GM23248 (cell line): ENCODE results near the gene POLR3C. TPM values are rescaled to one million over a fixed set of nuclear protein-coding genes. Genes with fewer than 3 reads are reported as not detected.
A peak's percentile ranks its signal among the peaks of the same experiment; 100 is the strongest.

Experiments
- DNase-seq: peaks from one replicate; pipeline ENCODE4 v3.0.0-alpha.2; 2015
- H2AFZ ChIP-seq: fragments of 200-600 bp; sonication (generic); 2 replicates; pipeline ENCODE4 v1.6.1; 2016; ENCODE audit warnings: antibody characterized with exemption
- H3F3A ChIP-seq: fragments of 200-600 bp; sonication (generic); 2 replicates; pipeline ENCODE4 v1.6.1; 2016; ENCODE audit warnings: mild to moderate bottlenecking, antibody characterized with exemption, mixed run types; ENCODE audit not compliant: insufficient read depth
- H3K27ac ChIP-seq: fragments of 200-600 bp; sonication (generic); 2 replicates; pipeline ENCODE4 v1.5.1; 2016; ENCODE audit warnings: mild to moderate bottlenecking
- H3K27me3 ChIP-seq: fragments of 200-600 bp; sonication (generic); replicated peaks from 2 replicates; pipeline ENCODE4 v1.6.1; 2016; ENCODE audit warnings: mild to moderate bottlenecking; ENCODE audit not compliant: insufficient read depth
- H3K36me3 ChIP-seq: fragments of 200-600 bp; sonication (generic); 2 replicates; pipeline ENCODE4 v1.6.1; 2016; ENCODE audit warnings: low read depth, mild to moderate bottlenecking
- H3K4me1 ChIP-seq: fragments of 200-600 bp; sonication (generic); 2 replicates; pipeline ENCODE4 v1.6.1; 2016; ENCODE audit warnings: mild to moderate bottlenecking; ENCODE audit not compliant: insufficient read depth
- H3K4me2 ChIP-seq: fragments of 200-600 bp; sonication (generic); one replicate; pipeline ENCODE4 v1.6.1; 2016; ENCODE audit warnings: mild to moderate bottlenecking; ENCODE audit not compliant: unreplicated experiment
- H3K4me3 ChIP-seq: fragments of 200-600 bp; sonication (generic); 2 replicates; pipeline ENCODE4 v1.5.1; 2016; ENCODE audit warnings: mild to moderate bottlenecking
- H3K79me2 ChIP-seq: fragments of 200-600 bp; sonication (generic); 2 replicates; pipeline ENCODE4 v1.6.1; 2016; ENCODE audit warnings: mild to moderate bottlenecking; ENCODE audit not compliant: insufficient read depth
- H3K9ac ChIP-seq: fragments of 200-600 bp; sonication (generic); 2 replicates; pipeline ENCODE4 v1.6.1; 2016; ENCODE audit warnings: mild to moderate bottlenecking
- H3K9me2 ChIP-seq: fragments of 200-600 bp; sonication (generic); 2 replicates; pipeline ENCODE4 v1.6.1; 2016; ENCODE audit warnings: mixed run types, mild to moderate bottlenecking, moderate library complexity; ENCODE audit not compliant: insufficient read depth
- H3K9me3 ChIP-seq: fragments of 200-600 bp; sonication (generic); one replicate; pipeline ENCODE4 v1.6.1; 2017; ENCODE audit warnings: low read depth
- H4K20me1 ChIP-seq: fragments of 200-600 bp; sonication (generic); 2 replicates; pipeline ENCODE4 v1.6.0; 2016; ENCODE audit not compliant: insufficient read depth
- EZH2 ChIP-seq: fragments of 200-600 bp; sonication (generic); IDR thresholded peaks from 2 replicates; pipeline ENCODE4 v1.6.1; 2018; ENCODE audit warnings: antibody characterized with exemption, mild to moderate bottlenecking; ENCODE audit not compliant: insufficient read depth, poor library complexity, severe bottlenecking
- EZH2phosphoT487 ChIP-seq: fragments of 200-600 bp; sonication (generic); IDR thresholded peaks from 2 replicates; pipeline ENCODE4 v1.6.1; 2018; ENCODE audit warnings: antibody characterized with exemption, moderate library complexity, mild to moderate bottlenecking, low read depth; ENCODE audit not compliant: insufficient read depth
- WGBS, 2 experiments: methylation state at CpG; one replicate each; pipeline ENCODE4 v1.1.6; 2015 to 2017; ENCODE audit warnings: low lambda C conversion rate in 2 of 2, low coverage in 1 of 2; ENCODE audit errors: missing lambda C conversion rate in 2 of 2; 5-methylcytosine and 5-hydroxymethylcytosine counted together
- in situ Hi-C: fragments of 300-500 bp; cut with MboI; formaldehyde crosslinking; loops from 2 replicates; pipeline ENCODE4 v1.15.0; 2020
- polyA plus RNA-seq: library from polyadenylated mRNA; unstranded; fragments of >200 nt; fragmentation: Nextera tagmentation; extraction: Ambion mirVana; gene quantifications from 2 replicates; pipeline ENCODE4 v1.2.1, GENCODE V29; 2016
- total RNA-seq: library from RNA; depleted of rRNA; stranded (reverse); fragments of >200 nt; shearing (Covaris generic); gene quantifications from 2 replicates; pipeline ENCODE4 v1.2.3, GENCODE V29; 2014

The POLR3C gene
- total and polyA plus RNA-seq, 2 experiments from 2014 or later, result 39.0 to 42.2 TPM

GRCh38 chr1:145857170-145857569 is 33.2 kb downstream of the POLR3C start:
- H3K79me2 ChIP-seq, result peaks cover 26% of the 10 kb centered on the region
- peaks cover 11% of the 10 kb centered on the region; the same call in 1 of the 2 replicates for H3K4me1 ChIP-seq
- H3K4me3 ChIP-seq, result peak overlapping the region; percentile 96; the same call in 1 of the 2 replicates
- no peak for DNase-seq
- in situ Hi-C loops, result loop anchor here (10.0 kb wide), 1 partner anchor 102 kb away; no protein-coding TSS in a partner anchor
- TF ChIP-seq EZH2, result no peak
- no peak for TF ChIP-seq EZH2phosphoT487
- no peaks in the 10 kb centered on the region for H3K9me2 ChIP-seq
- no peak overlapping the region for H3K9ac ChIP-seq
- H4K20me1 ChIP-seq, result no peaks in the 10 kb centered on the region
- no peaks in the 10 kb centered on the region; the same call in 1 of the 2 replicates for H3F3A ChIP-seq
- H3K27me3 ChIP-seq, result no peaks in the 10 kb centered on the region
- H3K9me3 ChIP-seq, result no peaks in the 10 kb centered on the region
- H3K4me2 ChIP-seq, result peak overlapping the region; percentile 85
- no peak overlapping the region for H3K27ac ChIP-seq
- H3K36me3 ChIP-seq, result peaks cover 30% of the 10 kb centered on the region
- 70 to 71% methylated on average over 4 of the region's 4 CpGs for WGBS, 2 experiments
- H2AFZ ChIP-seq, result no peak overlapping the region

GRCh38 chr1:145858238-145858900 is 34.4 kb downstream of the POLR3C start:
- peak overlapping the region; percentile 77 for H3K27ac ChIP-seq
- H3K27me3 ChIP-seq, result no peaks in the 10 kb centered on the region
- peaks cover 20% of the 10 kb centered on the region for H3K36me3 ChIP-seq
- peak overlapping the region; percentile 86 for H3K9ac ChIP-seq
- H3K79me2 ChIP-seq, result peaks cover 26% of the 10 kb centered on the region
- H3K9me3 ChIP-seq, result no peaks in the 10 kb centered on the region
- H3F3A ChIP-seq, result no peaks in the 10 kb centered on the region
- H2AFZ ChIP-seq, result peak overlapping the region; percentile 89
- WGBS, 2 experiments, result 3% methylated on average over 13 to 35 of the region's 35 CpGs
- peak; percentile 81 for DNase-seq
- peak overlapping the region; percentile 85 for H3K4me2 ChIP-seq
- in situ Hi-C loops, result loop anchor here (10.0 kb wide), 1 partner anchor 104 kb away; no protein-coding TSS in a partner anchor
- TF ChIP-seq EZH2phosphoT487 (no peak), EZH2 (no peak)
- no peaks in the 10 kb centered on the region for H3K9me2 ChIP-seq
- no peaks in the 10 kb centered on the region for H4K20me1 ChIP-seq
- peak overlapping the region; percentile 96 for H3K4me3 ChIP-seq
- peaks cover 11% of the 10 kb centered on the region; the same call in 1 of the 2 replicates for H3K4me1 ChIP-seq

DNA sequence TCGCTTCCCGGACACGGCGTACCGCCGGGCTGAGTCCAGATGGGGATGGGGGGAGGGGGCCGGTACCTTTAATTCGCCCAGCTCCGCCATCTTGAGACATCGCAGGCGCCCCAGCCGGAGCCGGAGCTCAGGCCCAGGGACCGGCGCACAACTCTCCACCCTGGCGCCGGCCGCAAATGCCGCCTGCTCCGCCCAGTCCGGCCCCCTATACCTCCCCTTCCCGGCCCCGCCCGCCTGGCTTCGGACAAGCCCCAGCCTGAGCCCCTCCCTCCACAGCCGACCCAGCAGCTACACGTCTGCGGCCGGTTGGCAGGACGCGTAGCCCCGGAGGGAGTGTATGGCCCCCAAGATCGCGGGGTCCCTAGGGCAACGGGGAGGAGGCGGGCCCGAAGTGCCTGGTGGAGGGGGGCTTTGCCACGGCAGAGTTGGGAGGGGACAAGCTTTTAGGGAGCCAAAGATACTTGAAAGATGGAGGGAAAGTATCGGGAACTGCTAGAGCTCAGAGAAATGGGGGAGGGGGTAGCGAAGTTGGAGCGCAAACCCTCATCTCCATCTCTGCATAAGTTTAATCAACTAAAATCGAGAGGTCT is 35.0 kb downstream of the POLR3C start, which contains the start of gene PIAS3:
PIAS3 (minus strand) TSS at position 181 of the 590 bp plus-strand sequence; CDS start at position 90, 91 bp downstream.
- peak within 1 kb of the TSS; percentile 89 for H2AFZ ChIP-seq
- peak; percentile 99 for DNase-seq
- H4K20me1 ChIP-seq, result no peaks in the 10 kb centered on the region
- H3F3A ChIP-seq, result no peaks in the 10 kb centered on the region
- H3K9me3 ChIP-seq, result no peaks in the 10 kb centered on the region
- H3K27ac ChIP-seq, result peak within 1 kb of the TSS; percentile 77
- H3K4me3 ChIP-seq, result peak within 1 kb of the TSS; percentile 96
- peaks cover 20% of the 10 kb centered on the region for H3K36me3 ChIP-seq
- peaks cover 26% of the 10 kb centered on the region for H3K79me2 ChIP-seq
- TF ChIP-seq EZH2phosphoT487, result no peak
- no peak for TF ChIP-seq EZH2
- whole genome bisulfite sequencing, 2 experiments, result 0 to 1% methylated on average over 29 to 42 of the region's 42 CpGs
- peak within 1 kb of the TSS; percentile 86 for H3K9ac ChIP-seq
- no peaks in the 10 kb centered on the region for H3K27me3 ChIP-seq
- peak within 1 kb of the TSS; percentile 85 for H3K4me2 ChIP-seq
- in situ Hi-C loops, result loop anchor here (10.0 kb wide), 1 partner anchor 104 kb away; no protein-coding TSS in a partner anchor
- no peaks in the 10 kb centered on the region for H3K9me2 ChIP-seq
- peaks cover 11% of the 10 kb centered on the region; the same call in 1 of the 2 replicates for H3K4me1 ChIP-seq

- H3K27me3 ChIP-seq, result no peaks in the 10 kb centered on the region
- H3K4me1 ChIP-seq, result peaks cover 11% of the 10 kb centered on the region; the same call in 1 of the 2 replicates
- peak overlapping the region; percentile 89 for H2AFZ ChIP-seq
- in situ Hi-C loops, result loop anchor here (10.0 kb wide), 1 partner anchor 105 kb away; no protein-coding TSS in a partner anchor
- DNase-seq, result peak; percentile 97
- peak overlapping the region; percentile 77 for H3K27ac ChIP-seq
- H3K4me2 ChIP-seq, result peak overlapping the region; percentile 79
- peak overlapping the region; percentile 86 for H3K9ac ChIP-seq
- no peaks in the 10 kb centered on the region for H3F3A ChIP-seq
- H3K79me2 ChIP-seq, result peaks cover 26% of the 10 kb centered on the region
- 1% methylated on average over 33 to 38 of the region's 41 CpGs for WGBS, 2 experiments
- no peaks in the 10 kb centered on the region for H3K9me2 ChIP-seq
- peak overlapping the region; percentile 96 for H3K4me3 ChIP-seq
- H3K9me3 ChIP-seq, result no peaks in the 10 kb centered on the region
- H3K36me3 ChIP-seq, result peaks cover 15% of the 10 kb centered on the region
- TF ChIP-seq EZH2, result no peak
- no peak for TF ChIP-seq EZH2phosphoT487
- H4K20me1 ChIP-seq, result no peaks in the 10 kb centered on the region
Observed at GRCh38 chr1:145859491-145860023, 35.6 kb downstream of the POLR3C start.
